ENCODE measurements around the gene PGP. TPM values are rescaled to one million over a fixed set of nuclear protein-coding genes. Genes with fewer than 3 reads are reported as not detected.

The PGP gene
- total and polyA plus RNA-seq, 7 experiments from 2014 or later = 6.0 to 26.5 (median 12.9) TPM

DNA sequence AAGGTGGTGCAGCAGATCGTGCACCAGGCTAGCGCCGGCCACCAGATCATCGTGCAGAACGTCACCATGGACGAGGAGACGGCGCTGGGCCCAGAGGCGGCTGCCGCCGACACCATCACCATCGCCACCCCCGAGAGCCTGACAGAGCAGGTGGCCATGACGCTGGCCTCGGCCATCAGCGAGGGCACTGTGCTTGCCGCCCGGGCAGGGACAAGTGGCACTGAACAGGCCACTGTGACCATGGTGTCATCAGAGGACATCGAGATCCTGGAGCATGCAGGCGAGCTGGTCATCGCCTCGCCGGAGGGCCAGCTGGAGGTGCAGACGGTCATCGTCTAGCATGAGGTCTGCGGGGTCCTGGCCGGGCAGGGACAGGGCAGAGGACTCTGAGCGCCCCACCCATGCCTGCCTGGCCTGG lies 20.6 kb upstream of the PGP start:
- H3K4me1 ChIP-seq (ENCODE audit: control insufficient read depth in 2 of 2, insufficient read depth in 2 of 2, low read length in 2 of 2) = no peaks in the 10 kb centered on the region
- ChIA-PET CTCF (no interaction called here), POLR2A (no interaction called here)
- Mint-ChIP-seq H3K27ac (no peak overlapping the region), H3K9me3 (no peaks in the 10 kb centered on the region), H3K4me1 (peaks cover 0 to 6% (median 0%) of the 10 kb centered on the region in 7 donors), H3K36me3 (peaks cover 0 to 24% (median 3%) of the 10 kb centered on the region in 5 donors), H3K4me3 (no peak overlapping the region), H3K27me3 (no peaks in the 10 kb centered on the region)
- no peak overlapping the region for H3K4me3 ChIP-seq (ENCODE audit: low read length)
- H3K27ac ChIP-seq (ENCODE audit: low read depth, low read length) = no peak overlapping the region
- intact Hi-C loops (cut with micrococcal nuclease) = no loop called here
- DNase-seq (no peak), ATAC-seq (no peak)
- no peaks in the 10 kb centered on the region for H3K9me3 ChIP-seq (ENCODE audit: control insufficient read depth in 2 of 3, low read length in 3 of 3)
- peaks cover 0 to 56% (median 5%) of the 10 kb centered on the region in 3 experiments for H3K36me3 ChIP-seq (ENCODE audit: control insufficient read depth in 2 of 3, insufficient read depth in 3 of 3, low read length in 3 of 3)
- H3K27me3 ChIP-seq (ENCODE audit: control insufficient read depth in 2 of 2, insufficient read depth in 2 of 2, low read length in 2 of 2) = no peaks in the 10 kb centered on the region

GRCh38 chr16:2234813-2235170 lies 20.2 kb upstream of the PGP start:
- DNase-seq (no peak), ATAC-seq (no peak)
- no peaks in the 10 kb centered on the region for H3K9me3 Mint-ChIP-seq
- peaks cover 0 to 29% (median 7%) of the 10 kb centered on the region in 5 donors for H3K36me3 Mint-ChIP-seq
- H3K27ac Mint-ChIP-seq = no peak overlapping the region
- Histone ChIP-seq H3K27me3 (ENCODE audit: control insufficient read depth in 2 of 2, insufficient read depth in 2 of 2, low read length in 2 of 2) (no peaks in the 10 kb centered on the region), H3K27ac (ENCODE audit: low read depth, low read length) (no peak overlapping the region), H3K4me1 (ENCODE audit: control insufficient read depth in 2 of 2, insufficient read depth in 2 of 2, low read length in 2 of 2) (no peaks in the 10 kb centered on the region), H3K36me3 (ENCODE audit: control insufficient read depth in 2 of 3, insufficient read depth in 3 of 3, low read length in 3 of 3) (peaks cover 0 to 61% (median 10%) of the 10 kb centered on the region in 3 experiments), H3K9me3 (ENCODE audit: control insufficient read depth in 2 of 3, low read length in 3 of 3) (no peaks in the 10 kb centered on the region), H3K4me3 (ENCODE audit: low read length) (no peak overlapping the region)
- ChIA-PET POLR2A (no interaction called here), CTCF (no interaction called here)
- H3K4me3 Mint-ChIP-seq = no peak overlapping the region
- H3K27me3 Mint-ChIP-seq = no peaks in the 10 kb centered on the region
- intact Hi-C loops (cut with micrococcal nuclease) = no loop called here
- peaks cover 0 to 6% (median 0%) of the 10 kb centered on the region in 7 donors for H3K4me1 Mint-ChIP-seq

- no peaks in the 10 kb centered on the region for H3K9me3 Mint-ChIP-seq
- H3K4me3 Mint-ChIP-seq = no peak overlapping the region
- H3K27ac ChIP-seq (ENCODE audit: low read depth, low read length) = no peak overlapping the region
- no peak for DNase-seq
- H3K27me3 ChIP-seq (ENCODE audit: control insufficient read depth in 2 of 2, insufficient read depth in 2 of 2, low read length in 2 of 2) = no peaks in the 10 kb centered on the region
- H3K27ac Mint-ChIP-seq = peak overlapping the region in 1 of 9 donors; percentile 46
- peaks cover 0 to 6% (median 0%) of the 10 kb centered on the region in 7 donors for H3K4me1 Mint-ChIP-seq
- peaks cover 0 to 33% (median 7%) of the 10 kb centered on the region in 5 donors for H3K36me3 Mint-ChIP-seq
- H3K36me3 ChIP-seq (ENCODE audit: control insufficient read depth in 2 of 3, insufficient read depth in 3 of 3, low read length in 3 of 3) = peaks cover 0 to 67% (median 11%) of the 10 kb centered on the region in 3 experiments
- intact Hi-C loops (cut with micrococcal nuclease) = no loop called here
- no peaks in the 10 kb centered on the region for H3K27me3 Mint-ChIP-seq
- H3K9me3 ChIP-seq (ENCODE audit: control insufficient read depth in 2 of 3, low read length in 3 of 3) = no peaks in the 10 kb centered on the region
- no peak for ATAC-seq
- no peaks in the 10 kb centered on the region for H3K4me1 ChIP-seq (ENCODE audit: control insufficient read depth in 2 of 2, insufficient read depth in 2 of 2, low read length in 2 of 2)
- ChIA-PET CTCF (no interaction called here), POLR2A (no interaction called here)
- no peak overlapping the region for H3K4me3 ChIP-seq (ENCODE audit: low read length)
Observed at GRCh38 chr16:2233872-2234812, 19.5 kb upstream of the PGP start.

DNA sequence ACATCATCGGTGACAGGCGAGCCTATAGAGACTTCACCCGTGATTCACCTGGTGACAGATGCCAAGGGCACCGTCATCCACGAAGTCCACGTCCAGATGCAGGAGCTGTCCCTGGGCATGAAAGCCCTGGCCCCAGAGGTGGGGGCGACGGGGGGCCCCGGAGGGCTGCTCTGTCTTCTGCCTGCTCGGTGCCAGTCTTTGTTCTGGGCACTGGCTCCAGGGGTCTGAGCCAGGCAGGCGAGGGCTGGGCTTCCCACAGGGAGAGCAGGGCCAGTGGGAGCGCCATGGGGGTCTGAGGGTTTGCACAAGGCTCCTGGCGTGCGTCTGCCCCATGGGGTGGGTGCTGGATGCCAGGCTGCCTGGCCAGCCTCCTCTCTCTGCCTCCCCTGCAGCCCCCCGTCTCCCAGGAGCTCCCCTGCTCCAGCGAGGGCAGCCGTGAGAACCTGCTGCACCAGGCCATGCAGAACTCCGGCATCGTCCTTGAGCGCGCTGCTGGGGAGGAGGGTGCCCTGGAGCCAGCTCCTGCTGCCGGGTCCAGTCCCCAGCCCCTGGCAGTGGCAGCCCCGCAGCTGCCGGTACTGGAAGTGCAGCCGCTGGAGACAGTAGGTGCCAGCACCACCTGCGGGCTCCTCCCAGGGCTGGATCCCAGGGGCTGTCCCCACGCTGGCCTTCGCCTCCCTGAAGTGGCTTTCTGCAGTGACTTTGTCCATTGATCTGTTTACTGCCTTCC lies 18.6 kb upstream of the PGP start:
- Mint-ChIP-seq H3K4me1 (peaks cover 0 to 6% (median 0%) of the 10 kb centered on the region in 7 donors), H3K36me3 (peaks cover 0 to 33% (median 7%) of the 10 kb centered on the region in 5 donors), H3K27me3 (no peaks in the 10 kb centered on the region), H3K27ac (peak overlapping the region in 1 of 9 donors; percentile 46), H3K9me3 (no peaks in the 10 kb centered on the region), H3K4me3 (no peak overlapping the region)
- intact Hi-C loops (cut with micrococcal nuclease) = no loop called here
- ChIA-PET CTCF (no interaction called here), POLR2A (no interaction called here)
- H3K27ac ChIP-seq (ENCODE audit: low read depth, low read length) = no peak overlapping the region
- ATAC-seq (no peak), DNase-seq (no peak)
- H3K4me1 ChIP-seq (ENCODE audit: control insufficient read depth in 2 of 2, insufficient read depth in 2 of 2, low read length in 2 of 2) = no peaks in the 10 kb centered on the region
- no peaks in the 10 kb centered on the region for H3K27me3 ChIP-seq (ENCODE audit: control insufficient read depth in 2 of 2, insufficient read depth in 2 of 2, low read length in 2 of 2)
- H3K36me3 ChIP-seq (ENCODE audit: control insufficient read depth in 2 of 3, insufficient read depth in 3 of 3, low read length in 3 of 3) = peaks cover 0 to 77% (median 15%) of the 10 kb centered on the region in 3 experiments
- H3K4me3 ChIP-seq (ENCODE audit: low read length) = no peak overlapping the region
- H3K9me3 ChIP-seq (ENCODE audit: control insufficient read depth in 2 of 3, low read length in 3 of 3) = no peaks in the 10 kb centered on the region

DNA sequence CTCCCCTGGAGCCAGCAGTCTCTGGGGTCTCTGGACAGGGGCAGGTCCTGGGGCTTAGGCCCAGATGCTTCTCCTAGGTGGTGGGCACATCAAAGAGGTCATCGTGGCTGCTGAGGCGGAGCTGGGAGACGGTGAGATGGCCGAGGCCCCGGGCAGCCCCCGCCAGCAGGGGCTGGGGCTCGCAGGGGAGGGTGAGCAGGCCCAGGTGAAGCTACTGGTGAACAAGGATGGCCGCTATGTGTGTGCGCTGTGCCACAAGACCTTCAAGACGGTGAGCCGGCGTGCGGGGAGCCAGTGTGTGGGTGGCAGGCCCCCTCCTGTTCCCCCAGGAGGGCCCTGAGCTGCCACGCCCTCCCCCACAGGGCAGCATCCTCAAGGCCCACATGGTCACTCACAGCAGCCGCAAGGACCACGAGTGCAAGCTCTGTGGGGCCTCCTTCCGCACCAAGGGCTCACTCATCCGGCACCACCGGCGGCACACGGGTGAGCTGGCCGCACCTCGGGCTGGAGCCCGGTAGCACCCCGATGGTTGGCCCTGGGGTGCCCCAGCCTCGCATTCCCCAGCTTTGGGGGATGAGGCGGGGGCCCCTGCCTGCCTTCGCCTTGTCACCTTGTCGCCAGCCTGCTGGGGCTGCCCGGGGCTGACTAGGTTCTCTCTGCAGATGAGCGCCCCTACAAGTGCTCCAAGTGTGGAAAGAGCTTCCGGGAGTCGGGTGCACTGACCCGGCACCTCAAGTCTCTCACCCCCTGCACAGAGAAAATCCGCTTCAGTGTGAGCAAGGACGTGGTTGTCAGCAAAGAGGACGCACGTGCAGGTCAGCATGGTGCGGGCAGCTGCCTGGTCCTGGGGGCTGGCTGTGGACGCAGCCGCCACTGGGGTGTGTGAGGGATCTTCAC lies 17.7 kb upstream of the PGP start:
- Mint-ChIP-seq H3K4me3 (no peak overlapping the region), H3K27me3 (no peaks in the 10 kb centered on the region), H3K27ac (no peak overlapping the region), H3K4me1 (peaks cover 0 to 6% (median 0%) of the 10 kb centered on the region in 7 donors), H3K36me3 (peaks cover 0 to 33% (median 7%) of the 10 kb centered on the region in 5 donors), H3K9me3 (no peaks in the 10 kb centered on the region)
- ATAC-seq (no peak), DNase-seq (no peak)
- intact Hi-C loops (cut with micrococcal nuclease) = no loop called here
- CTCF ChIA-PET = no interaction called here
- Histone ChIP-seq H3K27me3 (ENCODE audit: control insufficient read depth in 2 of 2, insufficient read depth in 2 of 2, low read length in 2 of 2) (no peaks in the 10 kb centered on the region), H3K36me3 (ENCODE audit: control insufficient read depth in 2 of 3, insufficient read depth in 3 of 3, low read length in 3 of 3) (peaks cover 0 to 82% (median 15%) of the 10 kb centered on the region in 3 experiments), H3K27ac (ENCODE audit: low read depth, low read length) (no peak overlapping the region), H3K4me3 (ENCODE audit: low read length) (no peak overlapping the region), H3K4me1 (ENCODE audit: control insufficient read depth in 2 of 2, insufficient read depth in 2 of 2, low read length in 2 of 2) (no peaks in the 10 kb centered on the region), H3K9me3 (ENCODE audit: control insufficient read depth in 2 of 3, low read length in 3 of 3) (no peaks in the 10 kb centered on the region)
- POLR2A ChIA-PET = no interaction called here

All from naive thymus-derived CD4-positive, alpha-beta T cell (primary cell).